Measurements from ENCODE around the gene NCR2.

NCR2 gene

DNA sequence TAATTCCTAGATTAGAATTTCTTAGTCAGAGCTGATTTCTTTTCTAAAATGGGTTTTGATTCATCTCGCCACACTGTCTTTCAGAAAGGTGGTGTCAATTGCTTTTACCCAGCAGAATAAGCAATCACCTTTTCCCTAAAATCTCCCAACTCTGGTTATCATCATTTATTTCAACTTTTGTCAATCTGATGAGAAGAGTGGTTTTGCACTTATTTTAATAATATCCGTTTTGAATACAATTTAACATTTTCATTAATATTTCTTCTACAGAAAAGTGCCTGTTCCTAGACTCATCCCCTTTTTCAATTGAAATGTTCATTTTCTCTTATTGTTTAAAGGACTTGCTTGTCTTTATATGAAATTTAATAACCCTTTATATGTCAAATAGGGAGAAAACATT, 8.2 kb upstream of the NCR2 start:
- no peak for TF ChIP-seq CTCF (IDR thresholded peaks at IDR 0.05; ENCODE audit: control extremely low read depth, extremely low read depth, low read depth, missing control alignments)
- ChIA-PET CTCF (interaction anchor here (1.5 to 1.6 kb wide), 2 partner anchors 9 to 17 kb away, joined by 4 read pairs; no protein-coding TSS in a partner anchor), POLR2A (no interaction called here)
- DNase-seq (ENCODE audit: extremely low spot score): no peak

DNA sequence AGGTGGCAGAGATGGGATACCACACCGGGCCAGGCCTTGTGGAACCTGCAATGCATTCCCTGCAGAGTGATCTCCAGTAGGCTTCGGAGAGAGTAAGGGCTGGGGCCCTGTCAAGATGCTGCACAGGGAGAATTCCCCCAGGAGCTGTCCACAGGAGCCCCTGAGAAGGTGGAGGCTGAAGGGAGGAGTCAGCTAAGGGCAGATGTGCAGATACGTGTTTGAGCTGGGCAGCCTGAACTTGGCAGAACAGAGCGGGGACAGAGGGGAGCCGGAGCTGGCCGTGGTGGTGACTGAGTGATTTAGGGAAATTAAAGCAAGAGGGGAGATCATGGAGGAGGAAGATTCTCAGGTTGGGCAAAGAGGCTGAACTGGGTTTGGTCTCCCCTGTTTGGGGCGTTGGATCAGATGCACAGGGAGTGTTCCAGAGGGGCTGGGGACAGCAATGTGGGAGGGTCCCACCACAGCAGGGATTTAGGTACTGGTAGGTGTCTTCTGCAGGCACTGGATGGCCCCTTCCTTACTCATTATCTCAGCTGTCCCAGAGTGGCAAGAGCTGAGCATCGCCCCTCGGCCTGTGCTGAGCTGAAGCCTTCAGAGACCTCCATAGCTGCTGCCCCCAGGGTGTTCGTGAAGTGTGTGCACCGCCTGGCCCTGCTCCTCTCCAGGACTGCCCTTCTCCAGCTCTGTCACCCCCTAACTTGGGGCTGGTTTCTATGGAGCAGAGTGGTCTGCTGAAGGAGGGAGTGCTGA, 3.8 kb upstream of the NCR2 start:
- ChIA-PET CTCF (interaction anchor here (0.7 to 6.4 kb wide), 4 partner anchors 11 to 37 kb away, joined by 3 to 123 read pairs (median 19); no protein-coding TSS in a partner anchor), POLR2A (no interaction called here)
- TF ChIP-seq CTCF (IDR thresholded peaks at IDR 0.05; ENCODE audit: control extremely low read depth, extremely low read depth, low read depth, missing control alignments): no peak
- no peak for DNase-seq (ENCODE audit: extremely low spot score)

GRCh38 chr6:41332241-41332640, 3.2 kb upstream of the NCR2 start:
- DNase-seq (ENCODE audit: extremely low spot score): no peak
- CTCF ChIA-PET: interaction anchor here (1.4 to 6.4 kb wide), 7 partner anchors 12 to 353 kb away, joined by 3 to 123 read pairs (median 13); partner anchors contain the start of gene TREM1
- no peak for TF ChIP-seq CTCF (IDR thresholded peaks at IDR 0.05; ENCODE audit: control extremely low read depth, extremely low read depth, low read depth, missing control alignments)
- POLR2A ChIA-PET: no interaction called here

DNA sequence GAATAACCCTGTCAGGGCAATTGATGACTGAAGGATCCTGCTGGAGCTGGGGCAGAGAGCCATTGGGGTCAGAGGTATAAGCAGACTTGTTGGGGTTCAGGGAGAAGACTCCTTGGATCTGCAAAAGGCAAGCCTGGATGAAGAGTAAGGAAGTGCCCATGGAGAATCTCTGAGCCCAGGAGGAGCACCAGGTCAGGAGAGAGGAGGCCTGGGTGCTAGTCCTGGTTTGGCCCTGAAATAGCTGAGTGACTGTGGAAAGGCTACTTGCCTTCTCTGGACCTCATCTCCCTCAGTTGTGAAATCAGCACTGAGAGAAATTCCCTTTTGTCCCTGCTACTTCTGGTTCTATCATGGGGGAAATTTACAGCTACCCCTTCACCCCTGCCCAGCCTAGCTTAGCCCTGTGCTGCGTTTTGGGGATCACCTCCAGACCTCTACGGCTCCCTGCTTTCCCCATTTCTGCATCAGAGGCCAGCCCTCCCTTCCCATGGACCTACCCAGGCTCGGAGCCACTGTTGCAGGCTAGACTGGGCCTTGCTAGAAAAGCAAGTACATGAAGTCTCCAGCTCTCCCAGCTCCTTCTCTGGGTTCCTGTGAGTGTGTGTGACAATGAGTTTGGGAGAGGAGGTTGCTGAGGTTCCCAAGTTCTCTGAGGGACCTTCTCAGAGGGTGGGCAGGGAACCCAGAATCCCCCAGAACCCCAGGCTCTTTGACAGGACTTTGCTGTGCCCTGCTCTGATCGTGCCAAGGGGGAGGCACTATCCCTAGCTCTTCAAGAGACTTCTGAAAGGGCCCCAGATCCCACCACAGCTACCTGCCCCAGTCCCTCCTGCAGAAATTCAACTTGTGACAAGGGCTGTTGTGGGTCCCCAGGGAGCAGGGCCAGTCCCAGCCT, 2.3 kb upstream of the NCR2 start:
- POLR2A ChIA-PET: interaction anchor here (0.8 to 1.4 kb wide), 3 partner anchors 13 to 401 kb away, joined by 3 to 6 read pairs (median 5); no protein-coding TSS in a partner anchor

GRCh38 chr6:41334482-41335040, 847 bp upstream of the NCR2 start:
- ChIA-PET POLR2A (interaction anchor here (0.6 to 1.5 kb wide), 5 partner anchors 51 to 454 kb away, joined by 3 to 4 read pairs (median 4); partner anchors contain the start of genes NFYA and OARD1), CTCF (interaction anchor here (0.8 to 6.4 kb wide), 22 partner anchors 10 to 1213 kb away, joined by 3 to 123 read pairs (median 5); no protein-coding TSS in a partner anchor)
- DNase-seq (ENCODE audit: extremely low spot score): no peak
- peak; percentile 25 for TF ChIP-seq CTCF (IDR thresholded peaks at IDR 0.05; ENCODE audit: control extremely low read depth, extremely low read depth, low read depth, missing control alignments)

More for the DNA sequence above, 2.3 kb upstream of the NCR2 start:
- DNase-seq (ENCODE audit: extremely low spot score): peak; percentile 35
- no peak for TF ChIP-seq CTCF (IDR thresholded peaks at IDR 0.05; ENCODE audit: control extremely low read depth, extremely low read depth, low read depth, missing control alignments)
- CTCF ChIA-PET: interaction anchor here (0.8 to 6.4 kb wide), 15 partner anchors 12 to 352 kb away, joined by 3 to 123 read pairs (median 6); partner anchors contain the start of gene TREM1

DNA sequence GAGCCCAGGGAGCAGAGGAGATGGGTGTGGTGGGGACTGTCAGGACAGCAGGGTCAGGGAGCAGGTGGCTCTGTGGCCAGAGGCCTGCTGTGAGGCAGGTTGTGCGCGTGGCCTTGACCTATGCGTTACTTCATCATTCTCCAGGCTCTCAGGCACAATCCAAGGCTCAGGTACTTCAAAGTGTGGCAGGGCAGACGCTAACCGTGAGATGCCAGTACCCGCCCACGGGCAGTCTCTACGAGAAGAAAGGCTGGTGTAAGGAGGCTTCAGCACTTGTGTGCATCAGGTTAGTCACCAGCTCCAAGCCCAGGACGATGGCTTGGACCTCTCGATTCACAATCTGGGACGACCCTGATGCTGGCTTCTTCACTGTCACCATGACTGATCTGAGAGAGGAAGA, 535 bp downstream of the NCR2 start:
- ChIA-PET POLR2A (no interaction called here), CTCF (interaction anchor here (1.2 to 6.4 kb wide), 5 partner anchors 14 to 57 kb away, joined by 3 to 123 read pairs (median 5); no protein-coding TSS in a partner anchor)
- DNase-seq (ENCODE audit: extremely low spot score): no peak
- no peak for TF ChIP-seq CTCF (IDR thresholded peaks at IDR 0.05; ENCODE audit: control extremely low read depth, extremely low read depth, low read depth, missing control alignments)
